BJ (cell line): ENCODE measurements around the gene B3GAT3. TPM values are rescaled to one million over a fixed set of nuclear protein-coding genes. Genes with fewer than 3 reads are reported as not detected.

Source experiments
- CTCF ChIA-PET: fragments of 350-600 bp; formaldehyde crosslinking; extraction: SDS; loops from one replicate; lab custom pipeline; 2021; ENCODE audit warnings: antibody characterized with exemption, inconsistent platforms; lab: Yijun Ruan, JAX
- POLR2A ChIA-PET: fragments of 300-600 bp; sonication (Branson Sonifier 250); formaldehyde crosslinking; extraction: SDS; loops from one replicate; lab custom pipeline; 2021; ENCODE audit warnings: antibody characterized with exemption; lab: Charles Lee
- DNase-seq: peaks from one replicate; pipeline ENCODE4 v3.0.0-alpha.2; 2011; ENCODE audit warnings: low read depth
- H3K27me3 ChIP-seq: 2 replicates; pipeline ENCODE4 v1.6.0; 2011; ENCODE audit warnings: low read length; ENCODE audit not compliant: control insufficient read depth, insufficient read depth
- H3K36me3 ChIP-seq: 2 replicates; pipeline ENCODE4 v1.5.1; 2011; ENCODE audit warnings: low read length; ENCODE audit not compliant: control insufficient read depth, insufficient read depth
- H3K4me3 ChIP-seq: 2 replicates; pipeline ENCODE4 v1.5.1; 2011; ENCODE audit warnings: low read depth, mild to moderate bottlenecking, control low read depth, low read length
- CTCF ChIP-seq: IDR thresholded peaks from 2 replicates; pipeline ENCODE4 v1.5.1; 2011; ENCODE audit warnings: low read depth, mild to moderate bottlenecking, control low read depth, inconsistent platforms, low read length, moderate library complexity; ENCODE audit not compliant: insufficient read depth
- polyA plus RNA-seq: library from polyadenylated mRNA; depleted of rRNA; stranded (reverse); fragments of >200 nt; gene quantifications from 2 replicates; pipeline ENCODE4 v1.2.3, GENCODE V29; 2011

B3GAT3 gene
- polyA plus RNA-seq, 1 experiment: 42.4 TPM

GRCh38 chr11:62580959-62581715, 40.6 kb downstream of the B3GAT3 start:
- CTCF ChIA-PET: interaction anchor here (1.0 kb wide), 1 partner anchor 157 kb away, joined by 4 read pairs; no protein-coding TSS in a partner anchor
- TF ChIP-seq CTCF: no peak
- H3K36me3 ChIP-seq: peaks cover 9% of the 10 kb centered on the region
- no peaks in the 10 kb centered on the region for H3K27me3 ChIP-seq
- POLR2A ChIA-PET: no interaction called here
- no peak for DNase-seq
- H3K4me3 ChIP-seq: no peak overlapping the region

GRCh38 chr11:62579252-62579651, 42.5 kb downstream of the B3GAT3 start:
- CTCF ChIA-PET: interaction anchor here (0.6 to 1.4 kb wide), 3 partner anchors 18 to 185 kb away, joined by 3 to 6 read pairs (median 3); no protein-coding TSS in a partner anchor
- Histone ChIP-seq H3K27me3 (no peaks in the 10 kb centered on the region), H3K36me3 (peaks cover 12% of the 10 kb centered on the region), H3K4me3 (no peak overlapping the region)
- POLR2A ChIA-PET: no interaction called here
- no peak for TF ChIP-seq CTCF
- DNase-seq: no peak

- H3K4me3 ChIP-seq: no peak overlapping the region
- TF ChIP-seq CTCF: no peak
- peaks cover 12% of the 10 kb centered on the region for H3K36me3 ChIP-seq
- no peak for DNase-seq
- ChIA-PET POLR2A (no interaction called here), CTCF (interaction anchor here (0.7 to 1.4 kb wide), 3 partner anchors 10 to 21 kb away, joined by 3 to 6 read pairs (median 5); no protein-coding TSS in a partner anchor)
- H3K27me3 ChIP-seq: no peaks in the 10 kb centered on the region
These were observed 43.2 kb downstream of the B3GAT3 start for GRCh38 chr11:62578541-62578940.

DNA sequence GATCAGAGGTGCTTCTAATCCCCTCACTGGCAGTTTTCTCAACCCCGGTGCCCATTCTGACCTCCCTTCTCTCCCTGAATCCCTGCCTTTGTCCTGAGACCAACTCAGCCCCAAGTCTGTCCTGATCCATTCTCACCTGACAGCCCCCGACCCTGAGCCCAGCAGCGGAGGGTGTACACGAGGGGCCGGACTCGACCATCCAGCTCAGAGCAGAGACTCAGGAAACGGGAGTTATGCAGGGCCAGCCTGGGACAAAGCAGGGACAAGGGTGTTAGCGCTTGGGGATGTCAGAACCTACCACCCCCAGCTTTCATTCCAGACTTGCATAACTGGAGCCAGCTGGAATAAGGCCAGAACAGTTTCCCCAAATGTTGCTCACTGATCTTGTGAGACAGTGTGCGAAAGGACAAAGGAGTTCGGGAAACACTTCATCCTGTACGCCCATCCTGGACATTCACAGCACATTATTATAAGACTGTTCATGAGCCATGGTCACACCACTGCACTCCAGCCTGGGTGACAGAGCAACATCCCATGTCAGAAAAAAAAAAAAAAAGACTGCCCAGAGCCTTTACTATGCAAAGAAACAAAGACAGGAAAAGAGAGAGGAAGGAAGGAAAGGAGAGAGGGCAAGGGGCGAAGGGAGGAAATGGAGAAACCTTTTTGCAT, 44.6 kb downstream of the B3GAT3 start:
- Histone ChIP-seq H3K36me3 (peaks cover 12% of the 10 kb centered on the region), H3K4me3 (no peak overlapping the region), H3K27me3 (no peaks in the 10 kb centered on the region)
- no peak for DNase-seq
- POLR2A ChIA-PET: no interaction called here
- CTCF ChIA-PET: interaction anchor here (1.6 kb wide), 1 partner anchor 35 kb away, joined by 7 read pairs; no protein-coding TSS in a partner anchor
- no peak for TF ChIP-seq CTCF

DNA sequence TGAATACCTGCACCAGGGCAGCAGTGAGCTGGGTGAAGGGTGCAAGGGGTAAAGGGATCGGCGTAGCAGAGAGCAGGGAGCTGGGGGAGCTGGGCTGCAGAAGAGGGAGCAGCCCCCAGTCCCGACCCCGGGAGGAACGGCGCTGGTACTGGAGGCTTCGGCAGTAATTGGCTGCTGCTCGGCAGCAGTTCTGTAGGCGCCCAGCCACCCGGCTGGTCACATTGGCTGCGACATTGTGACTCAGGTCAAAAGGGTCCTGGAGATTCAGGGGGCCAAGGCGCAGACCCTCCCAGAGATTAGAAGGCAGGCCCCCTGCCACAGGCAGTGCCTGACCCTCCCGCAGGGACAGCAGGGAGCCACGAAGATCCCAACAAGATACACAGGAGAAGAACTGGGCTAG, 45.9 kb downstream of the B3GAT3 start:
- peaks cover 15% of the 10 kb centered on the region for H3K36me3 ChIP-seq
- no peak for TF ChIP-seq CTCF
- no peaks in the 10 kb centered on the region for H3K27me3 ChIP-seq
- ChIA-PET POLR2A (no interaction called here), CTCF (interaction anchor here (1.4 to 2.3 kb wide), 2 partner anchors 181 to 288 kb away, joined by 3 to 11 read pairs; no protein-coding TSS in a partner anchor)
- DNase-seq: no peak
- H3K4me3 ChIP-seq: no peak overlapping the region; the same call in 1 of the 2 replicates
